H9 (cell line): Measurements from ENCODE around the gene CFAP157. TPM values are rescaled to one million over a fixed set of nuclear protein-coding genes. Genes with fewer than 3 reads are reported as not detected.

Experiments used
- DNase-seq: peaks from one replicate; pipeline ENCODE4 v3.0.0-alpha.2; 2017
- H2AFZ ChIP-seq: one replicate; pipeline ENCODE4 v1.6.1; 2013; ENCODE audit warnings: mild to moderate bottlenecking, low read length, control low read depth, moderate library complexity
- H2AK5ac ChIP-seq: 2 replicates; pipeline ENCODE4 v1.6.1; 2013; ENCODE audit warnings: low read length, control low read depth, mixed read lengths; ENCODE audit not compliant: insufficient read length
- H2BK120ac ChIP-seq: one replicate; pipeline ENCODE4 v1.6.1; 2013; ENCODE audit warnings: low read depth, mild to moderate bottlenecking, low read length, control low read depth, inconsistent platforms; ENCODE audit not compliant: poor library complexity, severe bottlenecking
- H2BK12ac ChIP-seq: 2 replicates; pipeline ENCODE4 v1.6.1; 2013; ENCODE audit warnings: low read length, control low read depth, mixed read lengths, low read depth; ENCODE audit not compliant: insufficient read length
- H2BK15ac ChIP-seq: 2 replicates; pipeline ENCODE4 v1.6.1; 2013; ENCODE audit warnings: low read depth, low read length, control low read depth
- H2BK20ac ChIP-seq: one replicate; pipeline ENCODE4 v1.6.1; 2013; ENCODE audit warnings: low read depth, mild to moderate bottlenecking, low read length, control low read depth, inconsistent platforms; ENCODE audit not compliant: poor library complexity, severe bottlenecking
- H2BK5ac ChIP-seq: 2 replicates; pipeline ENCODE4 v1.6.1; 2013; ENCODE audit warnings: low read length, control low read depth, mixed read lengths; ENCODE audit not compliant: insufficient read length
- H3K14ac ChIP-seq: 2 replicates; pipeline ENCODE4 v1.6.1; 2013; ENCODE audit warnings: low read length, control low read depth; ENCODE audit not compliant: insufficient read depth
- H3K18ac ChIP-seq: 2 replicates; pipeline ENCODE4 v1.6.1; 2013; ENCODE audit warnings: low read depth, mild to moderate bottlenecking, mixed read lengths, low read length, control low read depth; ENCODE audit not compliant: insufficient read length
- H3K23ac ChIP-seq: 2 replicates; pipeline ENCODE4 v1.6.1; 2013; ENCODE audit warnings: low read length, control low read depth, mixed read lengths, low read depth; ENCODE audit not compliant: insufficient read length
- H3K23me2 ChIP-seq: 2 replicates; pipeline ENCODE4 v1.6.1; 2013; ENCODE audit warnings: low read depth, mild to moderate bottlenecking, mixed read lengths, low read length, control low read depth; ENCODE audit not compliant: insufficient read length, poor library complexity, severe bottlenecking
- H3K27ac ChIP-seq: 2 replicates; pipeline ENCODE4 v1.5.1; 2013; ENCODE audit warnings: low read length, control low read depth, mixed read lengths, low read depth; ENCODE audit not compliant: insufficient read length
- H3K27me3 ChIP-seq: 2 replicates; pipeline ENCODE4 v1.6.1; 2013; ENCODE audit warnings: low read length, control low read depth, inconsistent platforms; ENCODE audit not compliant: insufficient read depth
- H3K4ac ChIP-seq: 2 replicates; pipeline ENCODE4 v1.6.1; 2013; ENCODE audit warnings: low read depth, mild to moderate bottlenecking, control low read depth, inconsistent platforms, low read length, moderate library complexity
- H3K4me1 ChIP-seq: 2 replicates; pipeline ENCODE4 v1.6.1; 2013; ENCODE audit warnings: low read length, control low read depth, inconsistent platforms; ENCODE audit not compliant: insufficient read depth
- H3K4me2 ChIP-seq: 2 replicates; pipeline ENCODE4 v1.6.1; 2013; ENCODE audit warnings: low read length, control low read depth, mixed read lengths; ENCODE audit not compliant: insufficient read length, insufficient read depth
- H3K56ac ChIP-seq: 2 replicates; pipeline ENCODE4 v1.6.1; 2013; ENCODE audit warnings: low read depth, mild to moderate bottlenecking, mixed read lengths, low read length, control low read depth; ENCODE audit not compliant: insufficient read length
- H3K79me1 ChIP-seq: 2 replicates; pipeline ENCODE4 v1.6.1; 2013; ENCODE audit warnings: low read depth, mild to moderate bottlenecking, moderate library complexity, low read length, control low read depth, inconsistent platforms; ENCODE audit not compliant: insufficient read depth, poor library complexity, severe bottlenecking
- H3K79me2 ChIP-seq: 2 replicates; pipeline ENCODE4 v1.6.1; 2013; ENCODE audit warnings: low read length, control low read depth, inconsistent platforms; ENCODE audit not compliant: insufficient read depth
- H3K9ac ChIP-seq: 2 replicates; pipeline ENCODE4 v1.6.1; 2013; ENCODE audit warnings: low read length, control low read depth, mixed read lengths; ENCODE audit not compliant: insufficient read length; ENCODE audit errors: extremely low read depth
- H3K9me3 ChIP-seq: one replicate; pipeline ENCODE4 v1.6.1; 2013; ENCODE audit warnings: low read depth, low read length, inconsistent platforms; ENCODE audit not compliant: control insufficient read depth
- H3T11ph ChIP-seq: one replicate; pipeline ENCODE4 v1.6.1; 2013; ENCODE audit warnings: mild to moderate bottlenecking, low read length, control low read depth, inconsistent platforms
- H4K20me1 ChIP-seq: one replicate; pipeline ENCODE4 v1.6.1; 2013; ENCODE audit not compliant: control insufficient read depth, insufficient read length, insufficient read depth
- H4K5ac ChIP-seq: 2 replicates; pipeline ENCODE4 v1.6.1; 2013; ENCODE audit warnings: low read depth, mild to moderate bottlenecking, mixed read lengths, low read length, control low read depth; ENCODE audit not compliant: insufficient read length
- H4K8ac ChIP-seq: replicated peaks from 2 replicates; pipeline ENCODE4 v1.6.1; 2013; ENCODE audit warnings: low read length, control low read depth, mixed read lengths, low read depth; ENCODE audit not compliant: insufficient read length
- H4K91ac ChIP-seq: 2 replicates; pipeline ENCODE4 v1.6.1; 2013; ENCODE audit warnings: low read depth, mild to moderate bottlenecking, moderate library complexity, mixed read lengths, low read length, control low read depth; ENCODE audit not compliant: insufficient read length
- H3K27ac Mint-ChIP-seq, 3 experiments: 2 replicates in 2 of 3; 3 replicates in 1 of 3; pipeline ENCODE4 v1.8.0; 2020 to 2021; ENCODE audit warnings: mixed read lengths in 3 of 3, mild to moderate bottlenecking in 1 of 3, moderate library complexity in 1 of 3
- H3K27me3 Mint-ChIP-seq: 2 replicates; pipeline ENCODE4 v1.8.0; 2021; ENCODE audit warnings: low read depth, mild to moderate bottlenecking, moderate library complexity, mixed read lengths
- H3K36me3 Mint-ChIP-seq, 3 experiments: 2 replicates in 2 of 3; 3 replicates in 1 of 3; pipeline ENCODE4 v1.8.0; 2020 to 2021; ENCODE audit warnings: low read depth in 3 of 3, mixed read lengths in 3 of 3; ENCODE audit not compliant: insufficient read depth in 1 of 3
- H3K4me1 Mint-ChIP-seq, 2 experiments: 2 replicates each; pipeline ENCODE4 v1.8.0; 2020; ENCODE audit warnings: mixed read lengths in 2 of 2
- H3K4me3 Mint-ChIP-seq, 2 experiments: 2 replicates in 1 of 2; 3 replicates in 1 of 2; pipeline ENCODE4 v1.8.0; 2020 to 2021; ENCODE audit warnings: mild to moderate bottlenecking in 2 of 2, mixed read lengths in 2 of 2, moderate library complexity in 1 of 2
- H3K9me3 Mint-ChIP-seq, 2 experiments: 2 replicates in 1 of 2; 3 replicates in 1 of 2; pipeline ENCODE4 v1.8.0; 2020; ENCODE audit warnings: mild to moderate bottlenecking in 2 of 2, mixed read lengths in 2 of 2, moderate library complexity in 1 of 2
- CTCF ChIP-seq: fragments of 200-600 bp; sonication (generic); conservative IDR thresholded peaks from 3 replicates; pipeline ENCODE4 v1.8.0; 2021; ENCODE audit warnings: antibody characterized with exemption, mild to moderate bottlenecking
- WGBS: extraction: QIAGEN DNeasy Blood & Tissue Kit; methylation state at CpG from one replicate; pipeline ENCODE4 v1.1.7; 2013; ENCODE audit warnings: missing lambda C conversion rate, low lambda C conversion rate, mixed read lengths; ENCODE audit not compliant: insufficient read length; ENCODE audit errors: extremely low coverage; 5-methylcytosine and 5-hydroxymethylcytosine counted together
- total RNA-seq: library from RNA; stranded (reverse); gene quantifications from 2 replicates; pipeline ENCODE4 v1.2.1, GENCODE V29; 2021

The CFAP157 gene
- total RNA-seq, 1 experiment from 2014 or later, result 0.22 TPM

DNA sequence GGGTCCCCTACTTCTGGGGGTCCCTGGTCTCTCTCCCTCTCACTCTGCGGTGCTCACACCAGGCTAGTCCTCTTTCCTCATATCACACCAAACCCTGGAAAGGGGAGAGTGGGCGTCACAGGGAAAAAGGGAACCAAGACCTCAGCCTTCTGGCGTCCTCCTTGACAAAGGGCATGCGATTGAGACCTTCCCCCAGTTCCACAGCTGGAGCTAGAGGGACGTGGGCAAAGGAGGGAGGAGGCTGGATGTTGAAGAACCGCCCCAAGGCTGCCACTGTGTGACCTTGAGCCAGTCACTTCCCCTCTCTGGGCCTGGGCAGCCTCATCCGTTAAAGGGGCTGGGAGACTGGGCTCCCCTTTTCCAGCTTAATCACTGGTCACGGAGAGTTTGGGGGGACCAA, 46.8 kb downstream of the CFAP157 start:
- H3K79me1 ChIP-seq, result no peaks in the 10 kb centered on the region
- no peak overlapping the region for H2BK5ac ChIP-seq
- no peak overlapping the region for H4K91ac ChIP-seq
- Mint-ChIP-seq H3K9me3 (no peaks in the 10 kb centered on the region), H3K27me3 (peaks cover 50% of the 10 kb centered on the region), H3K36me3 (peaks cover 0 to 12% (median 0%) of the 10 kb centered on the region in 3 experiments; a peak in 2 of 7 replicates), H3K4me3 (no peak overlapping the region; a peak in 1 of 5 replicates), H3K27ac (no peak overlapping the region), H3K4me1 (peaks cover 3 to 6% of the 10 kb centered on the region in 2 experiments; a peak in 2 of 4 replicates)
- peaks cover 3% of the 10 kb centered on the region; the same call in 1 of the 2 replicates for H3K4me1 ChIP-seq
- H3K23me2 ChIP-seq, result peaks cover 6% of the 10 kb centered on the region
- H3K56ac ChIP-seq, result no peak overlapping the region
- H4K20me1 ChIP-seq, result no peaks in the 10 kb centered on the region
- H4K8ac ChIP-seq, result no peak overlapping the region
- H3K27ac ChIP-seq, result no peak overlapping the region
- no peak overlapping the region for H2BK120ac ChIP-seq
- H3T11ph ChIP-seq, result no peak overlapping the region
- H2BK15ac ChIP-seq, result no peak overlapping the region
- TF ChIP-seq CTCF, result no peak
- no peak overlapping the region for H3K23ac ChIP-seq
- no CpG with 5 or more reads among the region's 8 CpGs for WGBS
- no peak overlapping the region for H3K4ac ChIP-seq
- no peak overlapping the region for H2AK5ac ChIP-seq
- H2BK20ac ChIP-seq, result no peak overlapping the region
- no peaks in the 10 kb centered on the region for H3K79me2 ChIP-seq
- no peak overlapping the region for H3K4me2 ChIP-seq
- no peak overlapping the region for H4K5ac ChIP-seq
- no peaks in the 10 kb centered on the region for H3K9me3 ChIP-seq
- no peak for DNase-seq
- no peak overlapping the region for H3K14ac ChIP-seq
- H3K9ac ChIP-seq, result no peak overlapping the region
- H2BK12ac ChIP-seq, result no peak overlapping the region
- no peak overlapping the region for H3K18ac ChIP-seq
- H2AFZ ChIP-seq, result no peak overlapping the region
- no peaks in the 10 kb centered on the region; the same call in 1 of the 2 replicates for H3K27me3 ChIP-seq
